NCI-H1417 treated with DMSO at 0.1 percent for 48 hours (cell line): ENCODE results near the gene MTA1.

ENCODE experiments used
- DNase-seq: peaks from one replicate; lab custom pipeline; 2025; lab: John Stamatoyannopoulos, UW

Gene MTA1

DNA sequence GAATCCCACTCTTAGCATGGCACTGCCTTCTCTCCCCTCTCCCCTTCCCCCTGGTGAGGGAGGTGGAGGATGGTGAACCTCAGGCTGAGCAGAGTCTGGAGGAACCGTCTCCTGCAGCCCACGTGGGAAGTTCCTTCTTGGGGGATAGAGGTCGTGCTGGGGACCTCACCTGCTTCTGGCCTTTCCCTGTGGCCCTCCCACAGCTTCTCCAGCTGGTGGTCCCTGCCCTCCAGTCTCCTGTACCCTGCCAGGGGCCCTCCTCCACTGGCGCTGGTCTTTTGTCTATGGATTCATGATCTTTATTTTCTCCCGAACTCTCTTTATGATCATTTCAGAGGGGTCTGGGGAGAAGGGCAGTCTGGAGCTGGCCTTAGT is 9.0 kb upstream of the MTA1 start:
- no peak for DNase-seq

DNA sequence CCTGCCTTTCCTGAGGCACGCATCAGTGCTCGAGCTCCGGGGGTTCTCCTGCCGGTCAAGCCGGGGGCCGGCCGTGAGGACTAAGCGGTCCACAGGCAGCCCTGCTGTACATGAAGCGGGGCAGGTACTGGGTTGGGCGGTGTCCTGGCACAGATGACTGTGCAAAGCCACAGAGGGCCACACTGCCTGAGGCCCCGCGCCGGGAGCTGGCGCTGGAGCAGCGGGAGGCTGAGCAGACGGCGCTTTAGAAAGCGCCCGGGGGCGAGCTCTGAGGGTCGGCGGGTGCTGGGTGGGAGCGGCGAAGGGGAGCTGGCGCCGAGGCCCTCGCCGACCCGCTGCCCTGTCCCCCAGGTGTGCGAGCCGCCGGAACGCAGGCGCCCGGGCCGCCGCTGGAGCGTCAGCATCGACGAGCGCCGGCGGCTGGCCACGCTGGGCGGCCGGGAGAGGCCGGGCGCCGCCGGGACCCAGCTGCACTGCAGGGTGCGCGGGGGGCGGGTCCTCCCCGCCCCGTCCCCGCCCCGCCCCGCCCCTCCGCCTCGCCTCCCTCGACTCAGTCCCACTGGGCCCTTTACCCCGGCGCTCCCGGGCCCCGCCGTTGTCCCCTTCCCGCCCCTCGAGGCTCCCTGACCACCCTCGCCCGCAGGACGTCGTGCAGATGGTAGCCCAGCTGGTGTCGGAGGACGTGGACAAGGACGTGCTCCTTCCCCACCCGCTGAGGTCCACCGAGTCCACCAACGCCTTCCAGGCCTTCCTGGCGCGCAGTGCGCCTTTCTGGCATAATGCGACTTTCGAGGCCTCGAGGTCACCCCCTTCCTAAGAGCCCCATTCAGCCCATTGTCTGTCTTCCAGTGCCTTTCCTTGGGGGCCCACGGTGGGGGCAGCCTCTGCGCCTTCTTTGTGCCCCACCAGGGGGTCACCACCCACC is 8.3 kb upstream of the MTA1 start:
- no peak for DNase-seq

DNA sequence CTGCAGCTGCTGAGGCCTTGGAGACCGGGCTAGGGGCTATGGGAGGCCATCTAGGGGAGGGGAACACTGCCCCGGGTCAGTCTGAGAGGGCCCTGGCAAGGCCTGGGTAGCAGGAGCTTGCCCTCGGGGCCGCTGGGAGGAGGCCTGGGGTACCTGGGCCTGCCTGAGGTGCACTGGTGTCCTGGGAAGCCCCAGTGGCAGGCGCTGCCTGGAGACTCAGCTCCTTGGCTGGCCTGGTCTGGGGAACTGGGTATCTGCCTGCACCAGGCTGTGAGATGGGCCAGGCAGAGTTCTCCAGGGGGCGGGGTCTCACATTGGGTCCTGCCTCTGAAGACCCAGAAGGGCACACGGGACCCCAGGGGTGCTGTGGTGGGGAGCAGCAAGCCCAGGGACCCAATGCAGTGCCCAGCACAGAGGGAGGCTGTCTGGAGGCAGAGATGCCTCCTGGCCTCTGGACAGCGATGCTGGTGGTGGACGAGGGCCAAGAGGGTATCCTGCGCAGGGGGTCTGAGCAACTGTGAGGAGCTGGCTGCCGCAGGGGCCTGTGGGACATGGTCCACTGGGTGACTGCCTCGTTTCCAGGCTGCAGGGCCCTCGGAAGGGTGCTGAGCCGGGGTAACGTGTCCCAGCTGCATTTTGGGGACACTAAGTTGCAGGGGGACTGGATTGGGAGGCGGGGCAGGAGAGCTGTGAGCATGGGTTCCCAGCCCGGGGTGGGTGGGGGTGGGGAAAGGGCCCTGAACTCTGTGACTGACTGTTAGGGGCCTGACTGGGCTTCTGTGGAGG is 7.4 kb upstream of the MTA1 start:
- no peak for DNase-seq

- no peak for DNase-seq
Observed at GRCh38 chr14:105412771-105413543, 6.7 kb upstream of the MTA1 start.

GRCh38 chr14:105413544-105413886 is 6.1 kb upstream of the MTA1 start:
- no peak for DNase-seq

DNA sequence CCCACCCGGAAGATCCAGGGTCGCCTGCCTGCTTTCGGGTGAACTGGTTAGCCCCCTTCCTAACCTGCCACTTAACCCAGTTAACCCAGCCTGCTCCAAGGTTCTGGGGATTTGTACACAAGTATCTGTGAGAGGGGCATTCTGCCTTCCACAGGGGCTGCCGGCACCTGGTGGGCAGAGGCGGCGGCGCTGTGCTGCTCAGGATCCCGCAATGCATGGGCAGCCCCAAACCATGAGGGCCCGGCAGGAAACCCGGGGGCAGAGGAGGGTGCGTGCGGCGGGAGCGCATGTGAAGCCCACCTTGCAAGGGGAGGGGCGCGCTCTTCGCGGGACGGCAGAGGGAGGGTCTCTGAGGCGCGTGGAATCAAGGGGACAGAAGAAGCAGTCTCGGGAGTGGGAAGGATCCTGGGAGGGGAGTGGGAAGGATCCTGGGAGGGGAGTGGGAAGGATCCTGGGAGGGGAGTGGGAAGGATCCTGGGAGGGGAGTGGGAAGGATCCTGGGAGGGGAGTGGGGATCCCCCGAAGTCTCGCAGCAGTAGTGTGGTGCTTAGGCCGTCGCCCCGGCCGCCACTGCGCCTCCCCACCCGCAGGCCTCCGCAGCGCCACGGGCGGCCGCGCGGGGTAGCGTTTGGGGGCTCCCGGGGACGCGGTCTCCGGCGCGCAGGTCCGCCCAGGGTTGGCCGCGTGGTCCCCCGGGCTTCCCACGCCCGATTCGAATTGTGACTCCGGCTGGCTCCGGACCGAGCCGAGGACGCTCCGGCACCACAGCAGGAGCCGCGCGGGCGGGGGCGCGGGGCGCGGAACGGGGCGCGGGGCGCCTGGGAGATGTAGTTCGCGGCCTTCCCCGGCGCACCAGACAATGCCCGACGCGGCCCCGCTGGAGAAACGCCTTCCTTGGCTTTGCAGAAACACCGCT is 4.9 kb upstream of the MTA1 start:
- DNase-seq: peak; percentile 47

DNA sequence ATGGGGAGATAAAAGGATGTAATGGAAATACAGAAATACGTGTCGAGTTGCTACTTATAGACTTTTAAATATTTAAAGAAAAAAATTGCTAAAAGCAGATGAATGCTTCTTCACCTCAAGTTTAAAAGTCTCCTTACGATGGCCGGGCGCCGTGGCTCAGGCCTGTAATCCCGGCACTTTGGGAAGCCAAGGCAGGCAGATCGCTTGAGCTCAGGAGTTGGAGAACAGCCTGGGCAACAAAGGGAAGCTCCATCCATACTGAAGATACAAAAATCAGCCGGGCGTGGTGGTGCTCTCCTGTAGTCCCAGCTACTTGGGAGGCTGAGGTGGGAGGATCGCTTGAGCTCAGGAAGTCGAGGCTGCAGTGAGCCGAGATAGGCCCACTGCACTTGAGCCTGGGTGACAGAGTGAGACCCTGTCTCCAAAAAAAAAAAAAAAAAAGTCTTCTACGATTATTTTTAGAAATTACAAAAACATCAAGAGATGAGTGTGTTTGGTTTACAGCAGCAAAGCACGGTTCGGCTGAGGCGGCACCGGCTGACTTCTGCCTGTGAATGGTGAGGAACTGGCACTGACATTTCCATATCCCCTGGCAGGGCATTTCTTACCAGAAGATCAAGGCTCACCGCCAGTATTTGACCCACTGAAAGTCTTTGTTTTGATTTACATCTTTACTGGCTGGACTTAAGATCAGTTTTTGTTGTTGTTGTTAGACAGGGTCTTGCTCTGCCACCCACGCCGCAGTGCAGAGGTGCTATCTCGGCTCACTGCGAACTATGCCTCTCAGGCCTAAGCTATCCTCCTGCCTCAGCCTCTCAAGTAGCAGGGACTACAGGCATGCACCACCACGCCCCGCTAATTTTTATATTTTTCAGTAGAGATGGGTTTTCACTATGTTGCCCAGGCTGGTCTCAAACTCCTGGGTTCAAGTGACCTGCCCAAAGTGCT is 3.9 kb upstream of the MTA1 start:
- DNase-seq: no peak

DNA sequence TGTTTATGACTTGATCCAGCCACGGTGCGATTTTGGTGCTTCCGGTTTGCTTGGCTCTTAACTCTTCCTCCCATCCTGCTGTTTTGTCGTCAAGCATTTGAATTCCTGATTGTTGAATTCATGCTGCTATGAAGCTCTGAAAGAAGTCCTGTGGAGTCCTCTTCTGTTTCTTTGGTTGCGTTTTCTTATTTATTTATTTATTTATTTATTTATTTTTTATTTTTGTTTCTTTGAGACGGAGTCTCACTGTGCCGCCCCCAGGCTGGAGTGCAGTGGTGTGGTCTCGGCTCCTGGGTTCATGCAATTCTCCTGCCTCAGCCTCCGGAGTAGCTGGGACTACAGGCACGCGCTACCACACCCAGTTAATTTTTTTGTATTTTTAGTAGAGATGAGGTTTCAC is 3.0 kb upstream of the MTA1 start:
- DNase-seq: no peak

DNA sequence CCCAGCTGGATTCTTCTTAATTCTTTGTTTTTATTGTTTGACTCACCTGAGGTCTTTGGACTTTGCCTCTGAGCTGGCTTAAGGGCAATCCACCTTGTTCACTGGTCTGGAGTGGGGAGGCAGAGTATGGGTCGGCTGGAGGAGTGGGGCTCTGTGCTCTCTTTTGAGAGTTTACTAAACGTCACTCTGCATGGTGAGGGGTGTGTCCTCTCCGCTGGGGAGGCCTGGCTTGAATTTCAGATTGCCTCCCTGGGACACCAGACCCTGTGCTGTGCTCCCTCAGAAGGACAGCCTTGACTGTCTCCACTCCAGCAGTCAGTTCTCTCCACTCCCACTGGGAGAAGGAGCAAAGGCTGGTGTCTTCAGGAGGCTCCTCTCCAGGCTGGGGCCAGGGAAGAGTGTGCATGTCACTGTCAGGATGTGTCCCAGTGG is 1.9 kb upstream of the MTA1 start:
- DNase-seq: no peak

- DNase-seq: no peak
Observed at GRCh38 chr14:105418269-105419194, 1.1 kb upstream of the MTA1 start.

DNA sequence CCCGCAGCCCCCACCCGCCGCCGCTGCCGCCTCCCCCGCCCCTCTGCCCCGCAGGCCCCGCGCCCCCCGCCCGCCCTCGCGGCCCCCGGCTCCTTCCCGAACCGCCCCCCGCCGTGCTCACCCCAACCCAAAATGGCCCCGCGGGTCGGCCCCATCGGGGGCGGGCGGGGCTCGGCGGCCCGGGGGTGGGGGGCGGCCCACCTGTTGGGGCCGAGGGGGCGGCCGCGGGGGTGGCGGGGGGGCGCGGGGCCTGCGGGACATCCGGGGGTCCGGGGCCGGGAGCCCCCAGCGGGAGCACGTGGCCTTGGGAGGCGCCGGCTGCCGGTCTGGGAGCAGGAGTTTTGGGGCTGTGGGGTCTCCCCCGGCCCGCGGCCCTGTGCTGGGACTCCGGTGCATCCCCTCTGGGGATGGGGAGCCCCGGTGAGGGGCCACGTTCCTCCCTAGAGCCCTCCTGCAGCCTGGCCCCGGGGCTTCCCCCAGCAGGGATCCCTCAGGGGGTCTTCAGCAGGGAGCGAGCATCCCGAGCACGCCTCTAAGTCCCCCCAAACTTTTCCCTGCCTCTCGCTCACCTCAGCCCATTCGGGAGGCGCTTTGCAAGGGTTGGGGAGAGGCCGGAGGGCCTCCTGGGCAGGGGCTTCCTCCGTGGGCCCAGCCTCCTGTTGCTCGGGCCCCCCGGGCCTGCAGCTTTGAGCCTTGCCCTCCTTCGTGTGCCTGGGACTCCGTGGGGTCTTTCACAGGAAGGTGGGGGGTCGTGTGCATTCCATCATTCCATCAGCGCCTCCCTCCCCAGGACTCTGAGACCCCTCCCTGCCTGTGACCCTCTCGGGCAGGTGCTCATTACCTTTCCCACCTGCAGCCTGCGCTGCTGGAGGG is 710 bp downstream of the MTA1 start:
- no peak for DNase-seq

- DNase-seq: no peak
Observed at GRCh38 chr14:105420974-105421674, 1.5 kb downstream of the MTA1 start.

DNA sequence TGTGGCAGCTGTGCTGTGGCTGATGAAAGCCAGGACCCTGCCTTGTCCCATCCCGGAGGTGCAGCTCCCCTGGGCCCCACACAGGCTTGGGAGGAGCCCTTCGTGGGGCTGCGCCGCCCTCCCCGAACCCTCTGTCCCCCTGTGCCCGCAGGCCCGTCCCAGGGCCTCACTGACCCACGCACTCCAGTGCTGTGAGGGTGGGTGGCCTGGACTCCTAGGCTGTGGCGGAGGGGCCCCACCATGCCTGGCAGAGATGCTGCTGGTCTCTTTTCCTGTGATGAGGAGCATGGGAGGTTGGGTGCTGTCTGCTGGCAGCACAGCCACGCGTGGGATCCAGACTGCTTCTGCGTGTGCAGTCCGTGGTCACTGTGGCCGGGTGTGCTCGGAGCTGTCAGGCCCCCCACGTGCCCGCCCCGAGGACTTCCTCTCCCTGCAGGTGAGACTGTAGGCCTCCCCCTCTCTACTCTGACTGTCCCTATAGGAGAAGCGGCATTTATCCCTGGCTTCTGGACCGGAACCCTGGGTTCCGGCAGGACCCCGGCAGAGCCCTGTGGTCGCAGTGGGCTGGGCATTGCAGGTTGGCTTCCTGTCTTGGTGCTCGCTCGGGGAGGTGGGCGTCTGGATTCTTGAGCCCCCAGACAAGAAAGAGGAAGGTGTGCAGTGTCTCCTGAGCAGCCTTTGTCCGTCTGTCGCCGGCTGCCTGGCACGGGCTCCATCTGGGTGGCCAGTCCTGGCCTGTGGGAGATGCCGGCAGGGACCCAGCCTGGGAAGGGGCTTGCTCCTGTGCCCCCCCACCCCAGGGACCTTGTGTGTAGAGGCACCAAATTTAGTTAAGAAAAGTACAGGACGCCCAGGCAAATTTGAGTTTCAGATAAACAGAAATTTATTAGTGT is 2.3 kb downstream of the MTA1 start:
- DNase-seq: no peak

DNA sequence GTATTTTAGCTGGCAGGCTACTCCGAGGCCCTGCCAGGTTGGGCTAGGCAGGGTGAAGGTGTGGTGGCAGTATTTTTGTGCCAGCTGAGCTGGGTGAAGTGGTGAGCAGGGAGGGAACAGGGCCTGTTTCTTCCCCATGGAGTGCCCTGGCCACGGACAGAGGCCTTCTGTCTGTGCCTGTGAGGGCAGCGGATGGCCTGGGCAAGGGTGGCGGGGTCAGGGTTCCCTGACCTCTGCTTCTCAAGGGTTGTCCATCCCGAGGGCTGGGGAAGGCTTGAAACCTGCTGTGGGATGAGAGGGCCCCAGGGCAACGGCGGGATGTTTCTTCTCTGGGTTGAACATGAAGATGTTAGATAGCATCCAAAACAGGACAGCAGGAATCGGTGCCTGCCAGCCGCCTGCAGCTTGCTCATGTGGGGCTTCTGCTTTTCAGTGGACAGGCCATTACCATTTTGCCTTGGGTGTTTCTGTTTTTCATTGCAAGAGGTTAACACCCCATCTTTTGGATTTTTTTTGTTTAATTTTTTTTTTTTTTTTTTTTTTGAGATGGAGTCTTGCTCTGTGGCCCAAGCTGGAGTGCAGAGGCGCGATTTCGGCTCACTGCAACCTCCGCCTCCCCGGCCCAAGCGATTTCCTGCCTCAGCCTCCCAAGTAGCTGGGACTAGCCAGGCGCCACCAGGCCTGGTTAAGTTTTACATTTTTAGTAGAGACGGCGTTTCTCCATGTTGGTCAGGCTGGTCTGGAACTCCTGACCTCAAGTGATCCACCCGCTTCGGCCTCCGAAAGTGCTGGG is 3.3 kb downstream of the MTA1 start:
- no peak for DNase-seq

DNA sequence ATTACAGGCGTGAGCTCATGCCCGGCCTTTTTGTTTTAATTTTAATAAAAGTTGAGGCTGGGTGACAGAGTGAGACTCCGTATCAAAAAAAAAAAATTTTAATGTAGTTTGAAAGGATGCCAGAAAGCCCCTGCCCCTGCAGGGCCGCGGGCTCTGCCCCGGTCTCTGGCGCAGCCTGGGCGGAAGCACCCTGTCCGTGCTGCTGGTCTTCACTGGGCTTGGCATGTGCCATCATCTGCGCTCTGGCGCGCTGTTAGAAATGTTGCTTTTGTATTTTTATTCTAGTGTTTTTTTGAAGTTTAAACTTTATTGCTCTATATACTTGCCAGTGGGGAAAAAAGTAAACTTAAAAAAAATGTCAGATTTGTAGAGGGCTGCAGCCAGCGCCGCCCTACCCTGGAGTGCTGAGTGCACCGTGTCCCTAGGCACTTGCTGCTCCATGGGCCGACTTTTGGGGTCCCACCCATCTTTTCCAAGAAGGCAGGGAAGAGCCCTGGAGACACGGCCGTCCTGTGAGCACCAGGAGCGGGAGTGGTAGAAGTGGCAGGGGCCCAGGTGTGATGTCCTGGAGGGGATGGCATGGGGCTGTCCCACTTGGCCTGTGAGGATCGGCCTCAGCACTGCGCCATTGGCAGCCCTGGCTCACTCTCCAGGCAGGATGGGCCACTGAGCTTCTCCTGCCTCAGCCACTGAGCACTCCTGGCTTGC is 4.0 kb downstream of the MTA1 start:
- DNase-seq: no peak
